ENCODE measurements around the gene CRHR1. TPM values are rescaled to one million over a fixed set of nuclear protein-coding genes. Genes with fewer than 3 reads are reported as not detected.

The CRHR1 gene
- total and polyA plus RNA-seq, 2 donors = 0.09 to 0.26 TPM

DNA sequence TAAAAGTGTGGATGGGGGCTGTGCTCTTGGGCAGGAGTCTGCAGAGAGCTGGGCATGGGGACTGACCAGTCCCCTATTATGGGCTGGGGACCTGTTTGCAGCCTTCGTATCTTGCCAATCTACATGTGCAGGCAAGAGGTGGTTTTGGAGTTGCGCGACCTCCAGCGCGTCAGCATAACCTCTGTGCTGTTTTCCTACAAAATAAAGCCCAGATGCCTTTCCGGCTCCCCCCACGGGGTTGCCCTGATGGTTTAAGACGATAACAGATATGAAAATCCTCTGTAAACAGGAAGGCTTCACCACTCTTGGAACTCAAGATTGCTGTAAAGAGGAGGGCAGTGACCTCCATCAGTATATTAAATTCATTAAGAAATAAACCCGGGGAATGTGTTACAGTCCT is 44.1 kb downstream of the CRHR1 start:
- WGBS = 36% methylated on average over 9 of the region's 9 CpGs
- DNase-seq (ENCODE audit: extremely low spot score) = no peak
- H3K27ac ChIP-seq (ENCODE audit: low read depth) = no peak overlapping the region
- no peaks in the 10 kb centered on the region for H3K4me1 ChIP-seq (ENCODE audit: insufficient read depth)
- H3K36me3 ChIP-seq (ENCODE audit: insufficient read depth) = no peaks in the 10 kb centered on the region
- H3K4me3 ChIP-seq (ENCODE audit: low read depth, low read length) = no peak overlapping the region

DNA sequence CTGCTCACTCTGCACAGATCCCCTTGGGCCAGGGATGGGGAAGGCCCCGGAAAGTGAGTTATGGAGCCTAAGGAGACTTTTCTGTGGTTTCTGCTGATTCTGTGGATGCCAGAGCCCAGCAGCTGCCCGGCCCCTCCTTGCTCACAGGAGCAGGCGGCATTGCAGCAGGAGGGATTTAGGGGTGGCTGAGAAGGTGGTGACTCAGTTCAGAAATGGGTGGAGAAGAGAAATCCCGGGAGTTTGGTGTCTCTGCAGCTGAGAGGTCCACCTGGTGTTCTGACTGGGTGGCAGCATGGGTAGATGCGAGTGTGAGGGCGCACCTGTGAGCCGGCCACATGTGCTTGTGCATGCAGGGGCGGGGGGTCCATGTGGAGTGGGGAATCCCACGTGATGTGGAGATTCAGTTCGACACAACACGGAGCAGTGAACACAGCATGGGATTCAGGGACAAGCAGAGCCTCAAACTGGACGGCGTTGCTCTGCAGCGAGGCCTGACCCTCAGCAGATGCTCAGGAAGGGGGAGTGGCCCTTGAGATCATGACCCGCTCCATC is 44.5 kb downstream of the CRHR1 start:
- Histone ChIP-seq H3K4me1 (ENCODE audit: insufficient read depth) (no peaks in the 10 kb centered on the region), H3K27ac (ENCODE audit: low read depth) (no peak overlapping the region), H3K4me3 (ENCODE audit: low read depth, low read length) (no peak overlapping the region), H3K36me3 (ENCODE audit: insufficient read depth) (no peaks in the 10 kb centered on the region)
- 55% methylated on average over 15 of the region's 15 CpGs for WGBS
- DNase-seq (ENCODE audit: extremely low spot score) = no peak

DNA sequence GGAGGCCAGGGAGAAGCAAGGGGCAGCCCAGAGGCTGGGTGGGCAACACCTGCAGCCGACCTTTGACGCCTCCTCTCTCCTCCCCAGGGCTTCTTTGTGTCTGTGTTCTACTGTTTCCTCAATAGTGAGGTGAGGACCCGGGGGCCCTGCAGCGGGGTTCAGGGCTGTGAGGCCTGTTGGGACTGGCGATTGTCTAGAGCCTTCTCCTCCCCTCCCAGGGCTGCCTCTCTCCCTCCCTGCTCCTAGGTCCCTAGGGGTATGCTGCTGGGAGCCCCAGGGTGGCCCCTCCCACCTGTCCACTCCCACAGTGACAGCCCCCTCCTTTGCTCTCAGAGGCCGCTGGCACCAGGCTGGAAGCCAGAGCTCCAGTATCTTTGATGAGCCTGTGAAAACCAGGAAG is 49.8 kb downstream of the CRHR1 start:
- H3K36me3 ChIP-seq (ENCODE audit: insufficient read depth) = no peaks in the 10 kb centered on the region
- 55% methylated on average over 6 of the region's 6 CpGs for WGBS
- no peak for DNase-seq (ENCODE audit: extremely low spot score)
- H3K4me3 ChIP-seq (ENCODE audit: low read depth, low read length) = no peak overlapping the region
- no peaks in the 10 kb centered on the region for H3K4me1 ChIP-seq (ENCODE audit: insufficient read depth)
- H3K27ac ChIP-seq (ENCODE audit: low read depth) = no peak overlapping the region

DNA sequence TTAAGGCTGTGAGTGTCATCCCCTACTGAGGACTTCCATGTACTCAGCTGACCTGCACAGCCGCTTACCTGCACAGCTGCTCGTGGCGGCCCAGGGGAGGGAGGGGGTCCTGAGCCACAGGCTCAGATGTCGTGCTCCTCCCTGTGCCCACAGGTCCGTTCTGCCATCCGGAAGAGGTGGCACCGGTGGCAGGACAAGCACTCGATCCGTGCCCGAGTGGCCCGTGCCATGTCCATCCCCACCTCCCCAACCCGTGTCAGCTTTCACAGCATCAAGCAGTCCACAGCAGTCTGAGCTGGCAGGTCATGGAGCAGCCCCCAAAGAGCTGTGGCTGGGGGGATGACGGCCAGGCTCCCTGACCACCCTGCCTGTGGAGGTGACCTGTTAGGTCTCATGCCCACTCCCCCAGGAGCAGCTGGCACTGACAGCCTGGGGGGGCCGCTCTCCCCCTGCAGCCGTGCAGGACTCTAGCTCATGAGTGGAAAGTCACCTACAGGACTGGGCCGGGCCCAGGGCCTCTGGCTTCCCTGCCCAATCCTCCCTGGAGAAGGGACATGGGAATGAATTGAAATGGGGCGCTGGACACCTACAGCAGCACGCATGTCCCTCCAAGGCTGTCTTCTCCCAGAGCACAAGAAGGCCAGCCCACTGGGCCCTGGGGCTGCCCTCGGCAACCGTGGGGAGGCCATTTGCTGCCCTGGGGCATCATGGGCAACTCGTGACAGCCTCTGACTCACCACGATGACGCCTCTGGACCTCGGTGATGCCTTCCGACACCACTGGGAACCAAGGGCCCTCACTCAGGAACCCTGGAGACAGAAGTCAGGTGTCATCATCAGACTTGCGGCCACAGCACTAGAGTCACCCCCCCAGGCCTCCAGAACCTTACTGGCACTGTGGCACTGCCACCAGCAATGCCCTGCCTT is 50.6 kb downstream of the CRHR1 start:
- DNase-seq (ENCODE audit: extremely low spot score) = no peak
- no peaks in the 10 kb centered on the region for H3K4me1 ChIP-seq (ENCODE audit: insufficient read depth)
- no peak overlapping the region for H3K27ac ChIP-seq (ENCODE audit: low read depth)
- no peak overlapping the region for H3K4me3 ChIP-seq (ENCODE audit: low read depth, low read length)
- H3K36me3 ChIP-seq (ENCODE audit: insufficient read depth) = no peaks in the 10 kb centered on the region
- WGBS = 85% methylated on average over 26 of the region's 26 CpGs

DNA sequence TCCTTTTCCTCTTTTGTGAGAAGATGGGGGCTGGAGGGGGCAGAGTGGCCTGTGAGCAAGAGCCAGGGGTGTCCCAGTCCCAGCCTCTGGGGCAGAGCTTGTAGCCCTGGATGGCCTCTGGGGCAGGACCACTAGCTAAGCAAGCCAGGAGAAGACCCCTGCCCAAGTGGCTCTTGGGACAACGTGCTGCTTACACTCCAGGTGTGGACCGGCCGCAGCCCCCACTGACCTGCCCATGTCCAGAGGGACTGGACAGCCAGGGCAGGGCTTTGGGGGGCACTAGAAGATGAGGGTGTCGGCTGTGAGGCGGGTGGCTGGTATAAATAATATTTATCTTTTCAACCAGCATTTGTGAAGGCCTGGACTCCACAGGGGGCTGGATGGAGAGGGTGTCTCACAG is 51.4 kb downstream of the CRHR1 start:
- WGBS = 84% methylated on average over 5 of the region's 5 CpGs
- Histone ChIP-seq H3K27ac (ENCODE audit: low read depth) (no peak overlapping the region), H3K4me3 (ENCODE audit: low read depth, low read length) (no peak overlapping the region), H3K36me3 (ENCODE audit: insufficient read depth) (no peaks in the 10 kb centered on the region), H3K4me1 (ENCODE audit: insufficient read depth) (no peaks in the 10 kb centered on the region)
- no peak for DNase-seq (ENCODE audit: extremely low spot score)

DNA sequence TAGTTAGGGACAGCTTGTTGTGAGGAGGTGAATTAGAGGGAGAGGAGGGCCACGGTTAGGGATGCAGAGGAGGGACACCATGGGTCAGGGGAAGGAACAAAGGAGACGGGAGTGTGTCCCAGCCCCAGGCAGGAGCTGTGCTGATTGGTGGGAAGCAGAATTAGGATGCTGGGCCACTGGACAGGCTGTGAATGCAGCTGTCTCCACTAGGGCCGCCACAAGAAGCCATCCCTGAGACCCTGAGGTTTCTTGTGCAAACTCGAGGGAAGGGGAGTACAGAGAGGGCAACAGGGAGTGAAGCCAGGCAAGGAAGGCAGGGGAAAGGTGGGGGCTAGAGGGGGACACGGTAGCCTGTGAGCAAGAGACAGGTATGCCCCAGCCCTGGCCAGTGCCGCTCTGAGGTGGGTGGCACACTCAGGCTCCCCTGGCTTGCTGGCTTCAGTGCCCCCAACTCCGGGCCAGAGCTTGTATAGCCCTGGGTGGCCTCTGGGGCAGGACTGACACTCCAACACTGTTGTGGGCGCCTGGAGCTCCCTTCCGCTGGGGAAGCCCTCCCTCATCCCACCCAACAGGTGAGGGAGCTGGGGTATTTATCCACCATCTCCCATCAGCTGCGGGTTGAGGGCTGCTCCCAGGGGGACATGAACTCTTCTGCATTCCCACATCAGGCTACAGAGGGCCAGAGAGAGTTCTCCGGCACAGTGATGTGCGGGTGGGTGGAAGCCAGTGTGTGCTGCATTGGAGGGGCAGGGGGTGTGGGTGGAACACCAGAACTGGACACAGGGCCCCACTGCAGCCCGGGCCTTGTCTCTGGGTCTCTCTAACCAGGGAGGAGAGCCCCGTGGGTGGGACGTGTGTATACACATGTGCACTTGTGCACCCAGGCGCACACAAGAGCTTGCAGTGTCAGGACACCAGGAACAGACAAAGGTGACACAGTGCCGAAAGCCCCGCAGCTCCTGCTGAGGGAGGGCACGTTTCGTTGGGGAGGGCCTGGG is 52.2 kb downstream of the CRHR1 start:
- WGBS = 68% methylated on average over 20 of the region's 20 CpGs
- Histone ChIP-seq H3K27ac (ENCODE audit: low read depth) (no peak overlapping the region), H3K4me1 (ENCODE audit: insufficient read depth) (no peaks in the 10 kb centered on the region), H3K36me3 (ENCODE audit: insufficient read depth) (no peaks in the 10 kb centered on the region), H3K4me3 (ENCODE audit: low read depth, low read length) (no peak overlapping the region)
- DNase-seq (ENCODE audit: extremely low spot score) = no peak

DNA sequence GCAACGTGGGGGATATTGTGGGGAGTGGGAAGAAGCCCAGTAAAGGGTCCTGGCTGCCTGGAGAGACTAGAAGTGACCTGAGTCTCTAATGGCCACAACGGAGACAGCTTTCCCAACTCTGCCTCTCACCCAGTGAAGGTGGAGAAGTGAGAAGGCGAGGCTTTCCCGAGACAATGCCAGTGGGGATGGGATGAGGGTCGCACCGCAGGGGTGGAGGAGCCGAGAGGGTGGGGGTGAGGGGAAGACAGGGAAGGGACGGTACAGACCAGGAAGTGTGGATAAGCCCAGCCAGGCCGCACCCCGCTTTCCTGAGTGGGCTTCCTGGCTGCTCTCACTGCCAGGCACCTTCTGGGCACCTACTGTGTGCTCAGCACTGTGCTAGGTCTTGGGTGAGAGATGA is 53.1 kb downstream of the CRHR1 start:
- Histone ChIP-seq H3K27ac (ENCODE audit: low read depth) (no peak overlapping the region), H3K36me3 (ENCODE audit: insufficient read depth) (no peaks in the 10 kb centered on the region), H3K4me1 (ENCODE audit: insufficient read depth) (no peaks in the 10 kb centered on the region), H3K4me3 (ENCODE audit: low read depth, low read length) (no peak overlapping the region)
- WGBS = 48% methylated on average over 10 of the region's 10 CpGs
- DNase-seq (ENCODE audit: extremely low spot score) = no peak

DNA sequence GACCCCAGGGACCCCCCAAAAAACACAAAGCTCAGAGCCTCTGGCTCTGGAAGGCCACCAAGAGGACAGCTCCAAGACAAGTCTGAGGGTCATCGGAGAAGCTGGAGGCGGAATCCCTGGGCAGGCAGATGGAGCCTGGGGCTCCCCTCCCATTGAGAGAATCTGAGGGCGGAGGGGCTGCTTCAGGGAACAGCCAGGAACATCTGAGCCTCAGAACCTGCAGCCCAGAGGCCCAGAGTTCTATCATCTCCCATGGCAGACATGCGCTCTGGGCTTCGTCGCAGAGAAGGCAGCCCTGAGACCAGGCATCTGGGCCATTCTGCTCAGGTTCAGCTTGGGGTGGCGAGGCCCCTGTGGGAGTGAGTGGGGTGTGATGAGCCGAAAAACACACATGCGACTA is 53.5 kb downstream of the CRHR1 start:
- Histone ChIP-seq H3K27ac (ENCODE audit: low read depth) (no peak overlapping the region), H3K36me3 (ENCODE audit: insufficient read depth) (no peaks in the 10 kb centered on the region), H3K4me1 (ENCODE audit: insufficient read depth) (no peaks in the 10 kb centered on the region), H3K4me3 (ENCODE audit: low read depth, low read length) (no peak overlapping the region)
- WGBS = 79% methylated on average over 9 of the region's 9 CpGs
- DNase-seq (ENCODE audit: extremely low spot score) = no peak

DNA sequence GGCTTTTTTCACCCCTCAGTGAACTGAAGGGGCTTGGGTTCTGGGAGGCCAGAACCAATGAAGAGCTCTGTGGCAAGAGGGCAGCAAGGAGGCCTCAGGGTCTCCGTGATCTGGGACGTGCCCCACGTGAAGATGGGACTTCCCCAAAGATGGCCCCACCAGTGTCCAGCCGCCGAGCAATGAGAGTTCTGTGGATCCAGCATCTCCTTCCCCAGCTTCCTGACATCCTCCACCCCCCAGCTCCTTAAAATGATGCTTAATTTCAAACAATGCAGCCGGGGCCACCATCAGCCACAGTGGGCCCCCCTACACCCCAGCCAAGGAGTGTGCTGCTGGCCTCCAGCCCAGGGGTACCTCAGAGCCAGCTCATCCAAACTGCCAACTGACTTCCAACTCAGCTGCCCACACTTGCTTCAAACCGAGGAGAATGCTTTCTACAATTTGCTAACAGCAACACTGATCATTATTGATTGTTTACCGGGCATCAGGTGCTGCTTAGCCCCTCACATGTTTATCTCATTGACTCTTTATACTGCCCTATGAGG is 54.7 kb downstream of the CRHR1 start:
- Histone ChIP-seq H3K27ac (ENCODE audit: low read depth) (no peak overlapping the region), H3K4me1 (ENCODE audit: insufficient read depth) (no peaks in the 10 kb centered on the region), H3K4me3 (ENCODE audit: low read depth, low read length) (no peak overlapping the region), H3K36me3 (ENCODE audit: insufficient read depth) (no peaks in the 10 kb centered on the region)
- DNase-seq (ENCODE audit: extremely low spot score) = no peak
- 68% methylated on average over 8 of the region's 8 CpGs for WGBS

DNA sequence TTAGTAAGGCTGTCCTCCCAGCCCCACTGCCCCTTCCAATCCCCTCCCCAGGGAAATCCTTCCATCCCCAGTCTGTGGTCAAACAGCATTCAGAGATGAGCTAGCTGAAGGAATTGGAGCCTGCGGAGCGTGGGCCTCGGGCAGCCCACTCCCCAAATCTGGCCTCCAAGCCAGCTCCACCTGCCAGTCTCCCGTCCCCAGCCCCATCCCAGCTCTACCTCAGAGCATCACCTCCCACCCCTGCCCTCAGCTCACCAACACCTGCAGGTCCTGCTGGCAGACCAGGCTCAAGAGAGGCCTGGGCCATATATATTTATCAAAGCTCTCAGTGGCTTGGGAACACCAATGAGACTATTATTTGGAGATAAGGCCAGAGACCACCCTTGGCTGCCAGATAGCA is 55.3 kb downstream of the CRHR1 start:
- no peak overlapping the region for H3K27ac ChIP-seq (ENCODE audit: low read depth)
- H3K36me3 ChIP-seq (ENCODE audit: insufficient read depth) = no peaks in the 10 kb centered on the region
- H3K4me3 ChIP-seq (ENCODE audit: low read depth, low read length) = no peak overlapping the region
- 92% methylated on average over 4 of the region's 4 CpGs for WGBS
- DNase-seq (ENCODE audit: extremely low spot score) = no peak
- H3K4me1 ChIP-seq (ENCODE audit: insufficient read depth) = no peaks in the 10 kb centered on the region

DNA sequence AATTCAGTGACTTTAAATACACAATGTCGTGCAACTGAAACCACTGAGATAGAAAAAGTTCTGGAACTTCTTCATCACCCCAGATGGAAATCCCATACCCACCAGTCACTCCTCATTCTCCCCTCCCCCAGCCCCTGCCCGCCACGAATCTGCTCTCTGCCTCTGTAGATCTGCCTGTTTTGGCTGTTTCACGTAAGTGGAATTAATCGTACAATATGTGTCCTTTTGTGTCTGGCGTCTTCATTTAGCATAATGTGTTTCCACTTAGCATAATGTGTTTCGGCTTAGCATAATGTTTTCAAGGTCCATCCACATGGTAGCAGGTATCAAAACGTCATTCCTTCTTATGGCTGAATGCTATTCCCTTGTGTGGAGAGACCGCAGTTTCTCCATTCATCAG is 57.1 kb downstream of the CRHR1 start:
- Histone ChIP-seq H3K27ac (ENCODE audit: low read depth) (no peak overlapping the region), H3K4me1 (ENCODE audit: insufficient read depth) (no peaks in the 10 kb centered on the region), H3K4me3 (ENCODE audit: low read depth, low read length) (no peak overlapping the region), H3K36me3 (ENCODE audit: insufficient read depth) (no peaks in the 10 kb centered on the region)
- DNase-seq (ENCODE audit: extremely low spot score) = no peak
- WGBS = 66% methylated on average over 9 of the region's 9 CpGs

DNA sequence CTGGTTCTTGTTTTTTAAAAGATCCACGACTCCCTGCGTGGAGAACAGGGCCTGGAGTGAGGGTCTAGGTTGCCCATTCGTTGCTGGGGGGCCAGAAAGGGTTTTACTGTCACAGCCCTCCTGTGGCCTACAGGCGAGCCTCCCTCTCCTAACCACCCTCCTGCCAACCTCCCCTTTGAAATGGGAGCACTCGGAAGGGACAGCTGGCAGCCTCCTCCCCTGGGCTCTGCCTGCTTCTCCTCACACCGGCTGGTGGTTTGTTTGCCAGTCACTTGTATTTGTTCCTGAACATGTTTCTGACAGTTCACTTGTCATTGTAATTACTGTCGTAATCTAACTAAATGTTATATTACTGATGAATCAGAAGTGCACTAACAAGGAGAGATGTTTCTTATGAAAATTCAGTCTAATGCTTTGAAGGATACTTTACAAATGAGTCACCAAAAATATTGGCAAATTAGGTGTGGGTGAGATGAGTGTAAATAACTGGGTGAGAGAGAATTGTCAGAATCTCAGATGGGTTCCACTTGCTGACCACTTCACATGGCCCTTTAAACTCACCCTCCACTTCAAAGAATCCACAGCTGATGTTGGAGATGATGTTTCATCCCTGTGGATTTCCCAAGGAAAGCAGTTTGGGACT is 57.9 kb downstream of the CRHR1 start:
- no peak for DNase-seq (ENCODE audit: extremely low spot score)
- H3K4me1 ChIP-seq (ENCODE audit: insufficient read depth) = no peaks in the 10 kb centered on the region
- no peak overlapping the region for H3K4me3 ChIP-seq (ENCODE audit: low read depth, low read length)
- H3K27ac ChIP-seq (ENCODE audit: low read depth) = no peak overlapping the region
- 48% methylated on average over 7 of the region's 7 CpGs for WGBS
- no peaks in the 10 kb centered on the region for H3K36me3 ChIP-seq (ENCODE audit: insufficient read depth)

DNA sequence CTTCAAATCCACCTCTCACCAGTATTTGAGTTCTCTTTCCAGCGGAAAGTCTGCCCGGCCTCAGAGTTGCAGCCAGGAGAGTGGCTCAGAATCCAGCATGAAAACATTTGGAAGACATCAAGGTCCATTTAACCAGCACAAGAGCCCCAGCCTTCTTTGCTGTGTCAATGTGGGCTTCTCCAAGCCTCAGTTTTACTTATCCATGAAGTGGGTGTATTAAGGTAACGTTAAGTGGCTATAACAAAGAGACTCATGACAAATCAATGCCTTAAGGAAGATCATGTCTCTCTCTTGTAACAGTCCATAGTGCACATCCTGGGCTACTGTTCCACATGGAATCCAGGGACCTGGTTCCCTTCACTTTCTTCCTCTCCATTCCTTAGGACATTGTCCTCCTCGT is 59.6 kb downstream of the CRHR1 start:
- Histone ChIP-seq H3K36me3 (ENCODE audit: insufficient read depth) (no peaks in the 10 kb centered on the region), H3K4me1 (ENCODE audit: insufficient read depth) (no peaks in the 10 kb centered on the region), H3K27ac (ENCODE audit: low read depth) (no peak overlapping the region), H3K4me3 (ENCODE audit: low read depth, low read length) (no peak overlapping the region)
- DNase-seq (ENCODE audit: extremely low spot score) = no peak
- 91% methylated on average over 4 of the region's 4 CpGs for WGBS
